Measurements from ENCODE around the gene APAF1.

APAF1 gene

DNA sequence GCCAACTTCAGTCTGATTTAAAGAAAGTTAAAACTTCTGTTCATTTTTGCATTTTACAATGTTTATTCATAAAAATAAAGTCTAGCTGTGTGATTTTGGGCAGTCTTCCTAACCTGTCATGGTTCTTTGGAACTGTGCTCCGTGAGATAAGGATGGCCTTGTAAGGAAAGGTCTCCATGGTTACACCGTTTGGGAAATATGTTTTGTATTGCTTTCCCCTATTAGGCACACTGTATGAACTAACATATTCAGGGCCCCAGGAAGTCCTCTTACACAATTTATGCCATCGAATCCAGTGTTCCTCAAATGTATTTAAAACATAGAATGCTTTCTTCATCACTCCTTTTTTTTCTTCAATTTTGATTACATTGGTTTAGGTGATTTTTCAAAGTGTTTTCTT lies 54.5 kb downstream of the APAF1 start:
- DNase-seq (ENCODE audit: low read depth) = no peak
- in situ Hi-C loops (cut with HindIII; ENCODE audit: low sequenced_read_pairs) = no loop called here
- TF ChIP-seq, protein P1, sequence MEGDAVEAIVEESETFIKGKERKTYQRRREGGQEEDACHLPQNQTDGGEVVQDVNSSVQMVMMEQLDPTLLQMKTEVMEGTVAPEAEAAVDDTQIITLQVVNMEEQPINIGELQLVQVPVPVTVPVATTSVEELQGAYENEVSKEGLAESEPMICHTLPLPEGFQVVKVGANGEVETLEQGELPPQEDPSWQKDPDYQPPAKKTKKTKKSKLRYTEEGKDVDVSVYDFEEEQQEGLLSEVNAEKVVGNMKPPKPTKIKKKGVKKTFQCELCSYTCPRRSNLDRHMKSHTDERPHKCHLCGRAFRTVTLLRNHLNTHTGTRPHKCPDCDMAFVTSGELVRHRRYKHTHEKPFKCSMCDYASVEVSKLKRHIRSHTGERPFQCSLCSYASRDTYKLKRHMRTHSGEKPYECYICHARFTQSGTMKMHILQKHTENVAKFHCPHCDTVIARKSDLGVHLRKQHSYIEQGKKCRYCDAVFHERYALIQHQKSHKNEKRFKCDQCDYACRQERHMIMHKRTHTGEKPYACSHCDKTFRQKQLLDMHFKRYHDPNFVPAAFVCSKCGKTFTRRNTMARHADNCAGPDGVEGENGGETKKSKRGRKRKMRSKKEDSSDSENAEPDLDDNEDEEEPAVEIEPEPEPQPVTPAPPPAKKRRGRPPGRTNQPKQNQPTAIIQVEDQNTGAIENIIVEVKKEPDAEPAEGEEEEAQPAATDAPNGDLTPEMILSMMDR (IDR thresholded peaks at IDR 0.05; ENCODE audit: low read depth, low read length, missing control alignments) = no peak
- no peak overlapping the region for H3K4me3 ChIP-seq (ENCODE audit: low read depth, low read length)

DNA sequence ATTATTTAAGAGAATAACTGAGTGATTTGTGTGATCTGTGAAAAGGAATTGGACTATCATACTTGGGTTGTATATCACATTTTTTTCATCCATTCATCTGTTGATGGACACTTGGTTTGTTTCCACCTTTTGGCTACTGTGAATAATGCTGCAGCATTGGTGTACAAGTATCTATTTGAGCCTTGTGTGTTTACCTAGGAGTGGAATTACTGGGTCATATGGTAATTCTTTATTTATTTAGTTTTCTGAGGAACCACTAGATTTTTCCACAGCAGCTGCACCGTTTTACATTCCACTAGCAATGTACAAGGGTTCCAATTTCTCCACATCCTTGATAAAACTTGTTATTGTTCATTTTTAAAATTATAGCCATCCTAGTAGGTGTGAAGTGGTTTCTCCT lies 56.1 kb downstream of the APAF1 start:
- in situ Hi-C loops (cut with HindIII; ENCODE audit: low sequenced_read_pairs) = no loop called here
- DNase-seq (ENCODE audit: low read depth) = no peak
- TF ChIP-seq, protein P1 (IDR thresholded peaks at IDR 0.05; ENCODE audit: low read depth, low read length, missing control alignments) = no peak

DNA sequence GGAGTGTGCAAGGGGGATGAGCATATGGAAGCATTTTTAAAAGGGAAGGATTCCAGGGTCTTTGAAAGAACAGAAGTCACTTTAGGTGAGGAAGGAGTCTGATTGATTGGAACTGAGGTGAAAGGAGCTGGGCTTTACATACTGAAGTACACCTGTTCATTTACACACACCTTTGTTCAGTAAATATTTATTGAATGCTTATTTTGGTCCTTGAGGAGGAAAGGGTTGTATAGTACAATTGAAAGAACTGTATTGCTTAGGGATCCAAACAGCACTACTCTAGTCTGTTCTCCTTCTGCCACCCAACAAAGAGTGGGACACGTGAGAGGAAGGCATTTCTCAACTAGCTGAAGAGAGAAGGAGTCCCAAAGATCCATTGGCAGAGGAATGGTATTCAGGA lies 63.9 kb downstream of the APAF1 start:
- DNase-seq (ENCODE audit: low read depth) = no peak
- no peak overlapping the region for H3K4me3 ChIP-seq (ENCODE audit: low read depth, low read length)
- TF ChIP-seq, protein P1 (IDR thresholded peaks at IDR 0.05; ENCODE audit: low read depth, low read length, missing control alignments) = no peak
- in situ Hi-C loops (cut with HindIII; ENCODE audit: low sequenced_read_pairs) = no loop called here

More for the DNA sequence above, 56.1 kb downstream of the APAF1 start:
- no peak overlapping the region for H3K4me3 ChIP-seq (ENCODE audit: low read depth, low read length)

DNA sequence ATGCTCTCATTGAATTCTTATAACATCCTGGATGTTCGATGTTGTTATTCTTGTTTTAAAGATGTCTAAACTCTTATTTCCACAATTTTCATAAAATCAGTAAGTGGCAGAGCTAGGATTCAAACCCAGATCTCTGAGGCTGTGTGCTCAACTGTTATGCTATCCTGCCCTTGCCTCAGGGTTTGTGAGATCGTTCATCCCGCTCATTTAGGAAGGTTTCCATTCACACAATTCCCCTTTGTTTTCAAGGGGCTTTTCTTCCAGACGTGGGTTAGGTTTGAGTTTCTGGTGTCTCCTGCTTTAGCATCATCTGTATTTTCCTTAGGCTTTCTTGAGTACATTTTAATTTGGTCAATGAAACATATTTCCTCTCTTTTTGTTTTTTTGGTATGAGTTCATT lies 69.3 kb downstream of the APAF1 start:
- DNase-seq (ENCODE audit: low read depth) = no peak
- in situ Hi-C loops (cut with HindIII; ENCODE audit: low sequenced_read_pairs) = no loop called here
- no peak overlapping the region for H3K4me3 ChIP-seq (ENCODE audit: low read depth, low read length)
- TF ChIP-seq, protein P1 (IDR thresholded peaks at IDR 0.05; ENCODE audit: low read depth, low read length, missing control alignments) = no peak

DNA sequence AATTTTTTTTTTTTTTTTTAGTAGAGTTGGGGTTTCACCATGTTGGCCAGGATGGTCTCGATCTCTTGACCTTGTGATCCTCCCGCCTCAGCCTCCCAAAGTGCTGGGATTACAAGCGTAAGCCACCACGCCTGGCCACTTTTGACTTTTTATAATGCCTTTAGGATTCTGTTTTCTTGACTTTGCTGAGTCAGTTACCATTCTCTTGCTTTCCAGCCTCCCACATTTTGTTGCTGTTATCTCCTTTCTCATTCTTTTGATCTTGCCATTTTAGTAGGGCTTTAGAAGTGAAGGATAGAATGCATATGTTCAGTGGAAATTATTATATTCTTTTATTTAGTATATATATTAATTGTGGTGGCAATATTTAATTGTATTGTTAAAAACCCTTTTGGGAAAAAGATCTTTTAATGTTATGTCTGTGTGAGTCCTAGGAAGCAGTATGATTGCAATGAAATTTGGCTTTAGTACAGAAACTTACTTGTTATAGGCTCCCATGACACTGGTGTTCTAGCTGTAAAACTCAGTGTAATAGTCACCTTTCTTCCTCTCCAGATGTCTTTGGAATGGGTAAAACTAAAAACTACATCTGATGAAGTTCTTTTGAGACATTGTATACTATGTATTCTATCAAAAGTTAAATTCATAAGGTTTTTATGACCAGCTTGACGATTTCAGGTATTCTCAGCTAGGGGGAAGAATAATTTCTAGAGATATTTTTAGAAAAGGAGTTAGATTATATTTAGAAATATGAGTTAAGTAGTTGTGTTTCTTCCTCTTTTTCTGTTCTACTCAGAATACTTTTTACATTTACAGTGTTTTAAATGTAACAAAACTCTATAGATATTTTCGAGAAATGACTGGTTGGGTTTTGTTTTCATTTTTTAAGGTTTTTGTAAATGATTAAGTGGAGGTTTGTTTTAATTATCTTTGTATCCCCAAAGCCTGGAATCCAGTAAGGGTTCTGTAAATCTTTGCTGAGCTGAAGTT lies 74.7 kb downstream of the APAF1 start:
- no peak for DNase-seq (ENCODE audit: low read depth)
- no peak overlapping the region for H3K4me3 ChIP-seq (ENCODE audit: low read depth, low read length)
- TF ChIP-seq, protein P1 (IDR thresholded peaks at IDR 0.05; ENCODE audit: low read depth, low read length, missing control alignments) = no peak
- in situ Hi-C loops (cut with HindIII; ENCODE audit: low sequenced_read_pairs) = no loop called here

DNA sequence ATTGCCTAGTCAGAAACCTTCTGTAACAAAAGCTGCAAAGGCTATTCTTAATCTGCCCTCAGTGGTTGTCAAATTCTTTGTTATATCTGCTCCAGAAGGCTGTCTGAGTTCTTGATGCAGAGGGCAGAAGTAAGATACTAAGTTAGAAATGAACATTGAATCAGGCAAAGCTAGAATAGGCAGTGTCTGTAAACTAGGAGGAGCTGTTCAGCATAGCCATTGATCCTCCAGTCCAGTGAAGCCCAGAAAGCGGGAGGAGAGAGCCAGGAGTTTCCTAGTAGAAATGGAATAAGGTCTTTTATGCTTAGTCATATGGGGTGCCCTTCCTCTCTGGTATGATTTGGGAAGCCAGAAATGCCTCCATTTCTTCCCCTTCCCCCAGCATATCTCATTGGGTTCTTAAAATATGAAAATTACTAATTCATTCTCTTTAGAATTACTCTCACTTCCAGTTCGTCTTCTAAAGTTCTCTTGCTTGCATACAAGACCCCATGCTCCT lies 76.2 kb downstream of the APAF1 start:
- no peak for DNase-seq (ENCODE audit: low read depth)
- no peak overlapping the region for H3K4me3 ChIP-seq (ENCODE audit: low read depth, low read length)
- TF ChIP-seq, protein P1 (IDR thresholded peaks at IDR 0.05; ENCODE audit: low read depth, low read length, missing control alignments) = no peak
- in situ Hi-C loops (cut with HindIII; ENCODE audit: low sequenced_read_pairs) = no loop called here

Data from astrocyte of the cerebellum (primary cell).